Panc1 (cell line): ENCODE measurements around the gene AAK1.

Experiments
- POLR2AphosphoS5 ChIP-seq: IDR thresholded peaks from 2 replicates; pipeline ENCODE4 v1.6.1; 2012; ENCODE audit warnings: mild to moderate bottlenecking, low read depth, low read length, moderate library complexity
- SIN3A ChIP-seq: IDR thresholded peaks from 2 replicates; pipeline ENCODE4 v1.6.1; 2012; ENCODE audit warnings: low read depth, mild to moderate bottlenecking, low read length, moderate library complexity, borderline replicate concordance; ENCODE audit not compliant: insufficient read depth
- TF ChIP-seq, protein P1 (sequence below): fragments of 450-650 bp; IDR thresholded peaks from 2 replicates; pipeline ENCODE4 v1.5.1; 2017; ENCODE audit warnings: mild to moderate bottlenecking

DNA sequence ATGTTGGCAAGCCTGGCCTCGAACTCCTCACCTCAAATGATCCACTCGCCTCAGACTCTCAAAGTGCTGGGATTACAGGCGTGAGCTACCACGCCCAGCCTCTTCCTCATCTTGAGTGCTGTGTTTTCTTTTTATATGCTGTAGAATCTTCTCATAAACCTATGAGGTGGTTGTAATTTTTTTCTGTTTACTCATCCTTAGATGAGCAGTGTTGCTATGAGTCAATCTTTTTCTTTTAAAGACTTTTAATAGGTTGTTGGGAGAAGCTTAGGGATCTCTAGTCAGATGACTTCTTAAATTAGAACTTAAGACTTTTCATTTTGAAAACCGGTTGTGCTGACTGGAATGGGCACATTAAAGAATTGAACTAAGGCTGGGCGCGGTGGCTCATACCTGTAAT, 8.7 kb upstream of the AAK1 start:
- TF ChIP-seq, protein P1, sequence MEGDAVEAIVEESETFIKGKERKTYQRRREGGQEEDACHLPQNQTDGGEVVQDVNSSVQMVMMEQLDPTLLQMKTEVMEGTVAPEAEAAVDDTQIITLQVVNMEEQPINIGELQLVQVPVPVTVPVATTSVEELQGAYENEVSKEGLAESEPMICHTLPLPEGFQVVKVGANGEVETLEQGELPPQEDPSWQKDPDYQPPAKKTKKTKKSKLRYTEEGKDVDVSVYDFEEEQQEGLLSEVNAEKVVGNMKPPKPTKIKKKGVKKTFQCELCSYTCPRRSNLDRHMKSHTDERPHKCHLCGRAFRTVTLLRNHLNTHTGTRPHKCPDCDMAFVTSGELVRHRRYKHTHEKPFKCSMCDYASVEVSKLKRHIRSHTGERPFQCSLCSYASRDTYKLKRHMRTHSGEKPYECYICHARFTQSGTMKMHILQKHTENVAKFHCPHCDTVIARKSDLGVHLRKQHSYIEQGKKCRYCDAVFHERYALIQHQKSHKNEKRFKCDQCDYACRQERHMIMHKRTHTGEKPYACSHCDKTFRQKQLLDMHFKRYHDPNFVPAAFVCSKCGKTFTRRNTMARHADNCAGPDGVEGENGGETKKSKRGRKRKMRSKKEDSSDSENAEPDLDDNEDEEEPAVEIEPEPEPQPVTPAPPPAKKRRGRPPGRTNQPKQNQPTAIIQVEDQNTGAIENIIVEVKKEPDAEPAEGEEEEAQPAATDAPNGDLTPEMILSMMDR: no peak
- no peak for TF ChIP-seq POLR2AphosphoS5
- no peak for TF ChIP-seq SIN3A
